ENCODE measurements around the gene KRTAP2-2. TPM values are rescaled to one million over a fixed set of nuclear protein-coding genes. Genes with fewer than 3 reads are reported as not detected.

The KRTAP2-2 gene
- polyA plus RNA-seq, 1 donor: not detected

GRCh38 chr17:41020336-41020735 is 34.7 kb downstream of the KRTAP2-2 start:
- DNase-seq: no peak

GRCh38 chr17:41019415-41019814 is 35.6 kb downstream of the KRTAP2-2 start:
- DNase-seq: no peak

GRCh38 chr17:41018541-41018940 is 36.5 kb downstream of the KRTAP2-2 start:
- DNase-seq: no peak

- DNase-seq: no peak
Observed at GRCh38 chr17:41016578-41017215, 38.3 kb downstream of the KRTAP2-2 start.

GRCh38 chr17:41015454-41015853 is 39.6 kb downstream of the KRTAP2-2 start:
- no peak for DNase-seq

- peak; percentile 9 for DNase-seq
Observed at GRCh38 chr17:41013606-41014005, 41.4 kb downstream of the KRTAP2-2 start.

- DNase-seq: no peak
Observed at GRCh38 chr17:41013181-41013580, 41.8 kb downstream of the KRTAP2-2 start.

GRCh38 chr17:41012326-41013120 is 42.5 kb downstream of the KRTAP2-2 start:
- no peak for DNase-seq

- no peak for DNase-seq
Observed at GRCh38 chr17:41010441-41010840, 44.6 kb downstream of the KRTAP2-2 start.

- DNase-seq: no peak
Observed at GRCh38 chr17:41009936-41010335, 45.1 kb downstream of the KRTAP2-2 start.

GRCh38 chr17:41009301-41009760 is 45.7 kb downstream of the KRTAP2-2 start:
- no peak for DNase-seq

GRCh38 chr17:41008811-41009210 is 46.2 kb downstream of the KRTAP2-2 start, which contains the start of gene KRTAP3-1:
KRTAP3-1 (minus strand) TSS chr17:41009128; CDS start chr17:41009074, 54 bp downstream.
- no peak for DNase-seq

Other genes starting within 250 kb of the KRTAP2-2 start
- gene KRT10, start 232.6 kb downstream of the KRTAP2-2 start, polyA plus RNA-seq (ENCODE audit: insufficient read length): 61.7 TPM
- 0.31 TPM for gene KRT12, start 188.0 kb downstream of the KRTAP2-2 start, polyA plus RNA-seq (ENCODE audit: insufficient read length)
- not detected for gene KRT20, start 170.0 kb downstream of the KRTAP2-2 start, polyA plus RNA-seq (ENCODE audit: insufficient read length)
- gene KRT23, start 117.6 kb downstream of the KRTAP2-2 start, polyA plus RNA-seq (ENCODE audit: insufficient read length): 0.23 TPM
- gene KRT39, start 88.3 kb downstream of the KRTAP2-2 start, polyA plus RNA-seq (ENCODE audit: insufficient read length): 2.9 TPM
- gene KRT40, start 70.9 kb downstream of the KRTAP2-2 start, polyA plus RNA-seq (ENCODE audit: insufficient read length): 3.9 TPM
- gene KRTAP3-3, start 61.1 kb downstream of the KRTAP2-2 start, polyA plus RNA-seq (ENCODE audit: insufficient read length): not detected
- gene KRTAP3-2, start 55.3 kb downstream of the KRTAP2-2 start, polyA plus RNA-seq (ENCODE audit: insufficient read length): 0.28 TPM
- not detected for gene KRTAP3-1, start 46.1 kb downstream of the KRTAP2-2 start, polyA plus RNA-seq (ENCODE audit: insufficient read length)
- not detected for gene KRTAP1-5, start 28.0 kb downstream of the KRTAP2-2 start, polyA plus RNA-seq (ENCODE audit: insufficient read length)
- not detected for gene KRTAP1-4, start 25.0 kb downstream of the KRTAP2-2 start, polyA plus RNA-seq (ENCODE audit: insufficient read length)
- not detected for gene KRTAP1-3, start 20.4 kb downstream of the KRTAP2-2 start, polyA plus RNA-seq (ENCODE audit: insufficient read length)
- gene KRTAP1-1, start 13.8 kb downstream of the KRTAP2-2 start, polyA plus RNA-seq (ENCODE audit: insufficient read length): not detected
- gene KRTAP2-1, start 7.9 kb downstream of the KRTAP2-2 start, polyA plus RNA-seq (ENCODE audit: insufficient read length): not detected
- not detected for gene KRTAP2-3, start 4.9 kb upstream of the KRTAP2-2 start, polyA plus RNA-seq (ENCODE audit: insufficient read length)
- not detected for gene KRTAP2-4, start 10.6 kb upstream of the KRTAP2-2 start, polyA plus RNA-seq (ENCODE audit: insufficient read length)
- gene KRTAP4-7, start 28.9 kb upstream of the KRTAP2-2 start, polyA plus RNA-seq (ENCODE audit: insufficient read length): not detected
- gene KRTAP4-8, start 42.9 kb upstream of the KRTAP2-2 start, polyA plus RNA-seq (ENCODE audit: insufficient read length): not detected
- not detected for gene KRTAP4-16, start 47.0 kb upstream of the KRTAP2-2 start, polyA plus RNA-seq (ENCODE audit: insufficient read length)
- not detected for gene KRTAP4-9, start 50.2 kb upstream of the KRTAP2-2 start, polyA plus RNA-seq (ENCODE audit: insufficient read length)
- gene KRTAP4-11, start 63.1 kb upstream of the KRTAP2-2 start, polyA plus RNA-seq (ENCODE audit: insufficient read length): not detected
- not detected for gene KRTAP4-12, start 69.0 kb upstream of the KRTAP2-2 start, polyA plus RNA-seq (ENCODE audit: insufficient read length)
- gene KRTAP4-6, start 85.3 kb upstream of the KRTAP2-2 start, polyA plus RNA-seq (ENCODE audit: insufficient read length): not detected
- gene KRTAP4-5, start 94.6 kb upstream of the KRTAP2-2 start, polyA plus RNA-seq (ENCODE audit: insufficient read length): not detected
- not detected for gene KRTAP4-4, start 105.5 kb upstream of the KRTAP2-2 start, polyA plus RNA-seq (ENCODE audit: insufficient read length)
- gene KRTAP4-3, start 113.0 kb upstream of the KRTAP2-2 start, polyA plus RNA-seq (ENCODE audit: insufficient read length): not detected
- not detected for gene KRTAP4-2, start 123.0 kb upstream of the KRTAP2-2 start, polyA plus RNA-seq (ENCODE audit: insufficient read length)
- not detected for gene KRTAP4-1, start 129.7 kb upstream of the KRTAP2-2 start, polyA plus RNA-seq (ENCODE audit: insufficient read length)
- gene KRTAP9-1, start 134.7 kb upstream of the KRTAP2-2 start, polyA plus RNA-seq (ENCODE audit: insufficient read length): not detected
- gene KRTAP9-2, start 171.4 kb upstream of the KRTAP2-2 start, polyA plus RNA-seq (ENCODE audit: insufficient read length): not detected
- gene KRTAP9-3, start 177.2 kb upstream of the KRTAP2-2 start, polyA plus RNA-seq (ENCODE audit: insufficient read length): not detected
- gene KRTAP9-8, start 182.8 kb upstream of the KRTAP2-2 start, polyA plus RNA-seq (ENCODE audit: insufficient read length): not detected
- gene KRTAP9-4, start 194.5 kb upstream of the KRTAP2-2 start, polyA plus RNA-seq (ENCODE audit: insufficient read length): not detected
- not detected for gene KRTAP9-9, start 200.2 kb upstream of the KRTAP2-2 start, polyA plus RNA-seq (ENCODE audit: insufficient read length)
- 0.30 TPM for gene KRTAP9-6, start 210.1 kb upstream of the KRTAP2-2 start, polyA plus RNA-seq (ENCODE audit: insufficient read length)
- gene KRTAP9-7, start 220.5 kb upstream of the KRTAP2-2 start, polyA plus RNA-seq (ENCODE audit: insufficient read length): not detected
- not detected for gene KRTAP29-1, start 247.6 kb upstream of the KRTAP2-2 start, polyA plus RNA-seq (ENCODE audit: insufficient read length)

Measured in hindlimb muscle (tissue), 1 donor.